ENCODE results near the gene ATP8A2. TPM values are rescaled to one million over a fixed set of nuclear protein-coding genes. Genes with fewer than 3 reads are reported as not detected.

ATP8A2 gene
- total and polyA plus RNA-seq, 2 of the 8 experiments (the other 6 are each of a cell fraction or from before 2014, with no cell fraction given): 2.4 to 8.3 TPM

DNA sequence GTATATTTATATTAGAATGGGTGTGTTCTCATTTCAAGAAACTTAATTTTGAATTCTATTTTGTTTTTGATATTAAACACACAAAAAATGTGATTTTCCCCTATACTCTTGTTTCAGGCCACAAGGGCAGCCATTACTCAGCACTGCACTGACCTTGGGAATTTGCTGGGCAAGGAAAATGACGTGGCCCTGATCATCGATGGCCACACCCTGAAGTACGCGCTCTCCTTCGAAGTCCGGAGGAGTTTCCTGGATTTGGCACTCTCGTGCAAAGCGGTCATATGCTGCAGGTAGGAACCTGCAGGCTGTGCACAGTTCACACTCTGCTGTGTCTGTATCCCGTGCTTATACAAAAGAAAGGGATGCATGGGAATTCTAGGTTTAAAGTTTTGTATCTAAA lies 327.3 kb downstream of the ATP8A2 start (continued):
- TF ChIP-seq SAP30 (IDR thresholded peaks at IDR 0.05; ENCODE audit: insufficient read depth, insufficient replicate concordance, low read length): no peak
- TF ChIP-seq, protein P1, sequence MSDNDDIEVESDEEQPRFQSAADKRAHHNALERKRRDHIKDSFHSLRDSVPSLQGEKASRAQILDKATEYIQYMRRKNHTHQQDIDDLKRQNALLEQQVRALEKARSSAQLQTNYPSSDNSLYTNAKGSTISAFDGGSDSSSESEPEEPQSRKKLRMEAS (IDR thresholded peaks at IDR 0.05): no peak
- no peak for TF ChIP-seq KDM5A (IDR thresholded peaks at IDR 0.05; ENCODE audit: low read length)
- TF ChIP-seq CBX8 (IDR thresholded peaks at IDR 0.05; ENCODE audit: borderline replicate concordance, low read depth, low read length): no peak
- TF ChIP-seq TAF7 (optimal IDR thresholded peaks at IDR 0.05; ENCODE audit: borderline replicate concordance, low read depth, low read length): no peak
- TF ChIP-seq, protein P2, sequence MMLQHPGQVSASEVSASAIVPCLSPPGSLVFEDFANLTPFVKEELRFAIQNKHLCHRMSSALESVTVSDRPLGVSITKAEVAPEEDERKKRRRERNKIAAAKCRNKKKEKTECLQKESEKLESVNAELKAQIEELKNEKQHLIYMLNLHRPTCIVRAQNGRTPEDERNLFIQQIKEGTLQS (IDR thresholded peaks at IDR 0.05; ENCODE audit: insufficient read depth, low read depth, low read length): no peak
- TF ChIP-seq POLR2AphosphoS5 (IDR thresholded peaks at IDR 0.05; ENCODE audit: low read depth, low read length): no peak

Data from H1 (cell line).